ENCODE measurements around the gene PEAR1.

PEAR1 gene

GRCh38 chr1:156898161-156898566, 4.6 kb downstream of the PEAR1 start:
- in situ Hi-C loops (cut with HindIII; ENCODE audit: low sequenced_read_pairs): loop anchor here (10.0 kb wide), 1 partner anchor 67 kb away; no protein-coding TSS in a partner anchor

- in situ Hi-C loops (cut with HindIII; ENCODE audit: low sequenced_read_pairs): loop anchor here (10.0 kb wide), 1 partner anchor 66 kb away; no protein-coding TSS in a partner anchor
Measured at GRCh38 chr1:156898971-156899664, 5.6 kb downstream of the PEAR1 start.

GRCh38 chr1:156899956-156900718, 6.6 kb downstream of the PEAR1 start:
- in situ Hi-C loops (cut with HindIII; ENCODE audit: low sequenced_read_pairs): loop anchor here (10.0 kb wide), 1 partner anchor 65 kb away; no protein-coding TSS in a partner anchor

- in situ Hi-C loops (cut with HindIII; ENCODE audit: low sequenced_read_pairs): no loop called here
Measured at GRCh38 chr1:156900896-156901589, 7.5 kb downstream of the PEAR1 start.

GRCh38 chr1:156901590-156901900, 8.0 kb downstream of the PEAR1 start:
- in situ Hi-C loops (cut with HindIII; ENCODE audit: low sequenced_read_pairs): no loop called here

GRCh38 chr1:156901966-156902915, 8.7 kb downstream of the PEAR1 start:
- in situ Hi-C loops (cut with HindIII; ENCODE audit: low sequenced_read_pairs): no loop called here

GRCh38 chr1:156903328-156904091, 10.0 kb downstream of the PEAR1 start:
- in situ Hi-C loops (cut with HindIII; ENCODE audit: low sequenced_read_pairs): no loop called here

- in situ Hi-C loops (cut with HindIII; ENCODE audit: low sequenced_read_pairs): no loop called here
Measured at GRCh38 chr1:156904187-156904959, 10.9 kb downstream of the PEAR1 start.

- in situ Hi-C loops (cut with HindIII; ENCODE audit: low sequenced_read_pairs): no loop called here
Measured at GRCh38 chr1:156905176-156905575, 11.7 kb downstream of the PEAR1 start.

GRCh38 chr1:156905651-156906050, 12.1 kb downstream of the PEAR1 start:
- in situ Hi-C loops (cut with HindIII; ENCODE audit: low sequenced_read_pairs): no loop called here

- in situ Hi-C loops (cut with HindIII; ENCODE audit: low sequenced_read_pairs): no loop called here
Measured at GRCh38 chr1:156906206-156906906, 12.8 kb downstream of the PEAR1 start.

- in situ Hi-C loops (cut with HindIII; ENCODE audit: low sequenced_read_pairs): no loop called here
Measured at GRCh38 chr1:156908541-156908940, 15.0 kb downstream of the PEAR1 start.

GRCh38 chr1:156908955-156909354, 15.4 kb downstream of the PEAR1 start:
- in situ Hi-C loops (cut with HindIII; ENCODE audit: low sequenced_read_pairs): no loop called here

GRCh38 chr1:156909671-156910070, 16.2 kb downstream of the PEAR1 start:
- in situ Hi-C loops (cut with HindIII; ENCODE audit: low sequenced_read_pairs): no loop called here

- in situ Hi-C loops (cut with HindIII; ENCODE audit: low sequenced_read_pairs): no loop called here
Measured at GRCh38 chr1:156910309-156910782, 16.8 kb downstream of the PEAR1 start.

GRCh38 chr1:156911577-156912298, 18.2 kb downstream of the PEAR1 start:
- in situ Hi-C loops (cut with HindIII; ENCODE audit: low sequenced_read_pairs): no loop called here

- in situ Hi-C loops (cut with HindIII; ENCODE audit: low sequenced_read_pairs): no loop called here
Measured at GRCh38 chr1:156912310-156912709, 18.8 kb downstream of the PEAR1 start.

Measured in endothelial cell of hepatic sinusoid (primary cell).